Ascending aorta (tissue), 2 donors: ENCODE data around the gene EZR. TPM values are rescaled to one million over a fixed set of nuclear protein-coding genes. Genes with fewer than 3 reads are reported as not detected.
"Not testable (repeated sequence)": the region's sequence is repeated elsewhere in the genome, so short reads cannot be mapped to it uniquely, and the experiment has no call there.

ENCODE experiments used
- DNase-seq, 2 donors: peaks; one replicate each; pipeline ENCODE4 v3.0.0-alpha.2; 2019; ENCODE audit warnings: low spot score in 2 of 2
- H3K27ac ChIP-seq, 2 donors: fragments of 200-600 bp; sonication (generic); one replicate each; pipeline ENCODE4 v1.5.1; 2016 to 2017; ENCODE audit warnings: mild to moderate bottlenecking in 1 of 2
- H3K27me3 ChIP-seq: fragments of 200-600 bp; sonication (generic); one replicate; pipeline ENCODE4 v1.5.1; 2017
- H3K36me3 ChIP-seq, 2 donors: fragments of 200-600 bp; sonication (generic); one replicate each; pipeline ENCODE4 v1.5.1; 2016
- H3K4me1 ChIP-seq, 2 donors: fragments of 200-600 bp; sonication (generic); one replicate each; pipeline ENCODE4 v1.5.1; 2016 to 2017; ENCODE audit warnings: mild to moderate bottlenecking in 1 of 2
- H3K4me3 ChIP-seq, 2 donors: fragments of 200-600 bp; sonication (generic); one replicate each; pipeline ENCODE4 v1.5.1; 2016 to 2017; ENCODE audit warnings: mild to moderate bottlenecking in 1 of 2
- H3K9me3 ChIP-seq, 2 donors: fragments of 200-600 bp; sonication (generic); one replicate each; pipeline ENCODE4 v1.5.1; 2016
- CTCF ChIP-seq, 3 experiments: fragments of 200-600 bp in 2 of 3; fragments of 450-650 bp in 1 of 3; sonication (generic) in 2 of 3; IDR thresholded peaks; one replicate each; pipeline ENCODE4 v1.5.1; 2016 to 2019; ENCODE audit warnings: antibody characterized with exemption in 3 of 3, mild to moderate bottlenecking in 1 of 3, moderate library complexity in 1 of 3
- intact Hi-C: fragments of 100-400 bp; cut with DNase I; formaldehyde crosslinking; loops from one replicate; pipeline ENCODE4 v1.15.1; 2023
- total RNA-seq: library from RNA; depleted of rRNA; stranded (reverse); fragments of >200 nt; gene quantifications from one replicate; pipeline ENCODE4 v1.1.0, GENCODE V29; 2016

Gene EZR
- total RNA-seq, 1 donor from 2014 or later, result 49.7 TPM

- intact Hi-C loops, result no loop called here
- no peaks in the 10 kb centered on the region for H3K9me3 ChIP-seq
- no peaks in the 10 kb centered on the region for H3K27me3 ChIP-seq
- H3K36me3 ChIP-seq, result no peaks in the 10 kb centered on the region
- no peak for TF ChIP-seq CTCF (IDR thresholded peaks at IDR 0.05)
- no peaks in the 10 kb centered on the region for H3K4me1 ChIP-seq
- no peak overlapping the region for H3K4me3 ChIP-seq
- H3K27ac ChIP-seq, result no peak overlapping the region
- DNase-seq, result no peak
Observed at GRCh38 chr6:158834675-158835385, 15.7 kb upstream of the EZR start.

GRCh38 chr6:158832807-158833206 is 13.6 kb upstream of the EZR start:
- H3K27me3 ChIP-seq, H3K4me1 ChIP-seq, H3K4me3 ChIP-seq, intact Hi-C loops, DNase-seq, H3K9me3 ChIP-seq, H3K27ac ChIP-seq, H3K36me3 ChIP-seq: not testable (repeated sequence)

- Histone ChIP-seq H3K4me3 (no peak overlapping the region), H3K9me3 (no peaks in the 10 kb centered on the region), H3K4me1 (no peaks in the 10 kb centered on the region), H3K27ac (no peak overlapping the region), H3K27me3 (no peaks in the 10 kb centered on the region), H3K36me3 (no peaks in the 10 kb centered on the region)
- no peak for DNase-seq
- intact Hi-C loops, result no loop called here
- no peak for TF ChIP-seq CTCF (IDR thresholded peaks at IDR 0.05)
Observed at GRCh38 chr6:158832026-158832425, 12.9 kb upstream of the EZR start.

- Histone ChIP-seq H3K27me3 (no peaks in the 10 kb centered on the region), H3K27ac (no peak overlapping the region), H3K9me3 (no peaks in the 10 kb centered on the region), H3K4me1 (no peaks in the 10 kb centered on the region), H3K36me3 (no peaks in the 10 kb centered on the region), H3K4me3 (no peak overlapping the region)
- intact Hi-C loops, result no loop called here
- no peak for DNase-seq
- TF ChIP-seq CTCF (IDR thresholded peaks at IDR 0.05), result no peak
Observed at GRCh38 chr6:158831571-158831970, 12.4 kb upstream of the EZR start.

- intact Hi-C loops, result no loop called here
- no peaks in the 10 kb centered on the region for H3K4me1 ChIP-seq
- H3K9me3 ChIP-seq, result no peaks in the 10 kb centered on the region
- no peak overlapping the region for H3K4me3 ChIP-seq
- no peak for DNase-seq
- TF ChIP-seq CTCF (IDR thresholded peaks at IDR 0.05), result no peak
- no peak overlapping the region for H3K27ac ChIP-seq
- no peaks in the 10 kb centered on the region for H3K27me3 ChIP-seq
- H3K36me3 ChIP-seq, result no peaks in the 10 kb centered on the region
Observed at GRCh38 chr6:158830736-158831135, 11.6 kb upstream of the EZR start.

GRCh38 chr6:158828807-158829206 is 9.6 kb upstream of the EZR start:
- H3K36me3 ChIP-seq, result no peaks in the 10 kb centered on the region
- no peak for TF ChIP-seq CTCF (IDR thresholded peaks at IDR 0.05)
- no peak overlapping the region for H3K4me3 ChIP-seq
- H3K9me3 ChIP-seq, result no peaks in the 10 kb centered on the region
- intact Hi-C loops, result no loop called here
- H3K27ac ChIP-seq, result no peak overlapping the region
- H3K27me3 ChIP-seq, result no peaks in the 10 kb centered on the region
- H3K4me1 ChIP-seq, result no peaks in the 10 kb centered on the region
- no peak for DNase-seq
